Central memory CD8-positive, alpha-beta T cell (primary cell): ENCODE measurements around the gene TMSB10.
A peak's percentile ranks its signal among the peaks of the same experiment; 100 is the strongest.
"Not testable (repeated sequence)": the region's sequence is repeated elsewhere in the genome, so short reads cannot be mapped to it uniquely, and the experiment has no call there.

Experiments used
- ATAC-seq: fragments of 150-1000 bp; cut with Tn5 transposase; replicated peaks from 2 replicates; pipeline ENCODE4 v1.10.0; 2022; ENCODE audit warnings: mild to moderate bottlenecking, moderate FRiP score, moderate number of reproducible peaks; ENCODE audit not compliant: poor library complexity, severe bottlenecking; ENCODE audit errors: extremely low read depth
- DNase-seq, 2 donors: peaks; one replicate each; pipeline ENCODE4 v3.0.0; 2021; ENCODE audit warnings: low spot score in 2 of 2
- H3K27ac Mint-ChIP-seq: one replicate; pipeline ENCODE4 v1.8.0; 2022; ENCODE audit warnings: low read depth, mild to moderate bottlenecking, moderate library complexity, mixed read lengths
- H3K27me3 Mint-ChIP-seq: one replicate; pipeline ENCODE4 v1.8.0; 2022; ENCODE audit warnings: mixed read lengths
- H3K36me3 Mint-ChIP-seq: one replicate; pipeline ENCODE4 v1.8.0; 2022; ENCODE audit warnings: mild to moderate bottlenecking, moderate library complexity, mixed read lengths; ENCODE audit not compliant: insufficient read depth
- H3K4me1 Mint-ChIP-seq: one replicate; pipeline ENCODE4 v1.8.0; 2022; ENCODE audit warnings: mixed read lengths
- H3K4me3 Mint-ChIP-seq: one replicate; pipeline ENCODE4 v1.8.0; 2022; ENCODE audit warnings: mild to moderate bottlenecking, moderate library complexity, mixed read lengths
- H3K9me3 Mint-ChIP-seq: one replicate; pipeline ENCODE4 v1.8.0; 2022; ENCODE audit warnings: mixed read lengths

The TMSB10 gene

DNA sequence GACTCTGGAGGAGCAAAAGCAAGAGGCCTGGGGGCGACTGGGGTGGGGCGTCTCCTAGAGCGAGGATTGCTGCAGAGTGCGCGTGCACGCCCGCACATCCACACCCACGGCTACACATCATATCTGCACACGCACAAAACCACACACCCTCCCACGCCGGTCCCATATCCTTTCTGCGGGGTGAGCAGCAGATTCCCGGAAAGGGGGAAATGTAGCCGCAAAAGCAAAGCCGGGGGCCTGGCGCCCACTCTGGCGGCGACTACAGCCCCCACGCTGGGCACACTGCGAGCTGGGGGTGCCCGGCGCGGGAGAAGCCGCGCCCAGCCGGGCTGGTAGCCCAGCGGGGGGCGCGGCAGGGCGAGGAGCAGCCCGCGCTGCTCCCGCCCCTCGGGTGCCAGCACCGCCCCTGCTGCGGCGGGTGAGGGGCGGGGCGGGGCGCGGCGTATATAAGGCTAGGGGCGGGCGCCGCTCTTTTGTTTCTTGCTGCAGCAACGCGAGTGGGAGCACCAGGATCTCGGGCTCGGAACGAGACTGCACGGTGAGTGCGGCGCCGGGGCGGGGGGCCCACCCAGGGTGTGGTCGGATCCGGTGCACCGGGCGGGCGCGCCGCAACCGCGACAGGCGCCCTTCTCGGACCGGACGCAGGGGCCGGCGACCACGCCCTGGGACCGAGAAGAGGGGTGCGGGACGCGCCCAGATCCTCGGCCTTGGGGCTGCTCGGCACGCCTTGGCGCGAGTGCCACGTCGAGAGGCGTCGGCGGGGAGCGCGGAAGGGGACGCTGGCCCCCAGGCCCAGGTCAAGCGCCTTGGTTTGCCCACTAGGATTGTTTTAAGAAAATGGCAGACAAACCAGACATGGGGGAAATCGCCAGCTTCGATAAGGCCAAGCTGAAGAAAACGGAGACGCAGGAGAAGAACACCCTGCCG lies at the start of gene TMSB10:
Gene TMSB10 (plus strand): TSS at position 476 of the 927 bp plus-strand sequence.
- DNase-seq = peak; percentile 82 to 93
- peaks cover 13% of the 10 kb centered on the region for H3K9me3 Mint-ChIP-seq
- H3K27me3 Mint-ChIP-seq = no peaks in the 10 kb centered on the region
- H3K36me3 Mint-ChIP-seq = peaks cover 43% of the 10 kb centered on the region
- peak; percentile 58 for ATAC-seq
- peak within 1 kb of the TSS; percentile 89 for H3K4me3 Mint-ChIP-seq
- peak within 1 kb of the TSS; percentile 89 for H3K27ac Mint-ChIP-seq
- peaks cover 32% of the 10 kb centered on the region for H3K4me1 Mint-ChIP-seq

DNA sequence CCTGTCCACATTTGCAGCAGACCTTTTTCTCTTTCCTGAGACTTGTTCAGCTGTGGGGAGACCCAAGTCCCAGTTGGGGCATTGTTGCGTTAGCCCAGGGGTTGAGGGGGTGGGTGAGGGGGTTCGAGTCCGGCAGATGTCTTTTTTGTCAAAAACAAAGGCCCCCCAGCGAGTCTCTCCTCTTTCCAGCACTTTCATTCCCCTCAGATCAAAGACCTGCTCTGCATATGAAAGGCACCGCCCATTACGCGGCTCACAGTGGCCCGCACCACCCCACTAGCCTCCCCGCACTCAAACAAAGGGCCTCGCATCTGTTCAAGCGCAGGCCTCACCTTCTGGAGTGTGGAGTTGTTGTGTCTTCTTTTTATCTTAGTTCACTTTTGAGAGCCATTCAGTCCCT lies 49.7 kb upstream of the TMSB10 start:
- DNase-seq (no peak), ATAC-seq (no peak)
- peaks cover 5% of the 10 kb centered on the region for H3K9me3 Mint-ChIP-seq
- H3K4me1 Mint-ChIP-seq = peaks cover 92% of the 10 kb centered on the region
- H3K27ac Mint-ChIP-seq = peak overlapping the region; percentile 90
- peaks cover 5% of the 10 kb centered on the region for H3K36me3 Mint-ChIP-seq
- H3K4me3 Mint-ChIP-seq = peak overlapping the region; percentile 6
- H3K27me3 Mint-ChIP-seq = no peaks in the 10 kb centered on the region

DNA sequence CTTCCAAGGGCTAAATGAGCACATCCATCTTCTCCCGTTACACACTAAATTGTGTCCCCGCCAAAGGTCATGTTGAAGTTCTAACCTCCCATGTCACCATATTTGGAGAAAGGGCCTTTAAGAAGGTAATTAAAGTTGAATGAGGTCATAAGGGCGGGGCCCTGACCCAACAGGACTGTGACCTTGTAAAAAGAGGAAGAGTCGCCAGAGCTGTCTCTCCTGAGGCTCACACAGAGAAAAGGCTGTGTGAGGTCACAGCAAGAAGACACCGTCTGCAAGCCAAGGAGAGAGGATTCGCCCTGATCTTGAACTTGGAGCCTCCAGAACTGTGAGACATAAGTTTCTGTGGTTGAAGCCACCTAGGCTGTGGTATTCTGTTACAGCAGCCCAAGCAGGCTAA lies 48.7 kb upstream of the TMSB10 start:
- Mint-ChIP-seq H3K4me3 (peak overlapping the region; percentile 6), H3K27me3 (no peaks in the 10 kb centered on the region), H3K9me3 (peaks cover 5% of the 10 kb centered on the region), H3K36me3 (peaks cover 3% of the 10 kb centered on the region), H3K27ac (peak overlapping the region; percentile 90), H3K4me1 (peaks cover 89% of the 10 kb centered on the region)
- ATAC-seq = peak; percentile 72
- DNase-seq = no peak

DNA sequence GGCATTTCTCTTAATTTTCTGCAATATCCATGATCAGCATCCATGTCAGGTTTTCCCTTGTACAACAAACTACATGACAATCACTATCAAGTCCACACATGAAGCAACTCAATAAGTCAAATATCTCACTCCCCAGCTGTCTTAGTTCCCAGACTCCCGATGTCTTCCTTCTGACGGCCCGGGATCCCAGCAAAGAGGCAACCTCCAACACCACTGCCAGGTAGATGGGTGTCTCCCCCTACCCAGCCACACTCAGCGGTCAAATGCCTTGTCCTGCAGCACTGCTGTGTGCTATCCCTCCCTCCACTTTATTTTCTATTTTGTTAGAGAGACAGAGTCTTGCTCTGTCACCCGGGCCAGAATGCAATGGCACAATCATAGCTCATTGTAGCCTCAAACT lies 47.9 kb upstream of the TMSB10 start:
- ATAC-seq (no peak), DNase-seq (no peak)
- Mint-ChIP-seq H3K27me3 (no peaks in the 10 kb centered on the region), H3K36me3 (peaks cover 3% of the 10 kb centered on the region), H3K27ac (peak overlapping the region; percentile 90), H3K9me3 (peaks cover 5% of the 10 kb centered on the region), H3K4me3 (peak overlapping the region; percentile 6), H3K4me1 (peaks cover 87% of the 10 kb centered on the region)

DNA sequence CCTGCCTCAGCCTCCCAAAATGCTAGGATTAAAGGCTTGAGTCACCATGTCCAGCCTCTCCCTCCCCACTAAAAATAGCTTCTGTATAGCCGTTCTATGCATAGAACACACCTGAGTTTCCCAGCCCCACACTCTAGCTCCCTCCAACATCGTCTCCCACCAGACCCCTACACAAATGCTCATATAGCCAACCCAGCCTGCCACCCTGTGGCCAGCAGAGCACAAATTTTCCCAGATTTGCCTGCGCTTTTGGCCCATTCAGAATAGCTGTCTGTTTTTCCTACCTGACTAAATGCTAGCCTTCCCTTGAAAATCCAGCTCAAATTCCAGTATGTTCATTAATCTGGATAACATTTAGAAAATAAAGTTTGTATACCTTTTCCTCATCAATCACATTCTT lies 47.3 kb upstream of the TMSB10 start:
- Mint-ChIP-seq H3K27ac (peak overlapping the region; percentile 90), H3K4me3 (peak overlapping the region; percentile 14), H3K27me3 (no peaks in the 10 kb centered on the region), H3K36me3 (peaks cover 3% of the 10 kb centered on the region), H3K4me1 (peaks cover 81% of the 10 kb centered on the region), H3K9me3 (peaks cover 5% of the 10 kb centered on the region)
- no peak for DNase-seq
- no peak for ATAC-seq

DNA sequence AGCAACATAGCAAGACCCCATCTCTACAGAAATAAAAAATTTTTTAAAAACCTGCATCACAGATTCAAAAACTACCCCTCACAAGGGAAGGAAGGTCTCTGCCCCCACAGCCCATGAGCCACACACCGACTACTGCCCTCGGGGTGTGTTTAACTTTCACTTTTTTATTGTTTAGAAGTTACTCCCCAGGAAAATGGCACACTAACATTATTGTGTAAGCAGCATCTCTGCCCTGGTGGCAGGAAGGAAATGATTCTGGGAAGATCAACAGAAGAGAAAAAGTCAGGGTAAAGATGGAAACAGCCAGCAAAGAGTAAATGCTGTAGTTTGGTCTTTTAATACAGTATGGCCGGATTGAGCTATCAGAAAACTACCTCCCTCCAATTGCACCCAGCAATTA lies 46.5 kb upstream of the TMSB10 start:
- Mint-ChIP-seq H3K4me1 (peaks cover 78% of the 10 kb centered on the region), H3K9me3 (peaks cover 5% of the 10 kb centered on the region), H3K36me3 (peaks cover 3% of the 10 kb centered on the region), H3K4me3 (peak overlapping the region; percentile 12), H3K27ac (peak overlapping the region; percentile 90), H3K27me3 (no peaks in the 10 kb centered on the region)
- DNase-seq (no peak), ATAC-seq (no peak)

DNA sequence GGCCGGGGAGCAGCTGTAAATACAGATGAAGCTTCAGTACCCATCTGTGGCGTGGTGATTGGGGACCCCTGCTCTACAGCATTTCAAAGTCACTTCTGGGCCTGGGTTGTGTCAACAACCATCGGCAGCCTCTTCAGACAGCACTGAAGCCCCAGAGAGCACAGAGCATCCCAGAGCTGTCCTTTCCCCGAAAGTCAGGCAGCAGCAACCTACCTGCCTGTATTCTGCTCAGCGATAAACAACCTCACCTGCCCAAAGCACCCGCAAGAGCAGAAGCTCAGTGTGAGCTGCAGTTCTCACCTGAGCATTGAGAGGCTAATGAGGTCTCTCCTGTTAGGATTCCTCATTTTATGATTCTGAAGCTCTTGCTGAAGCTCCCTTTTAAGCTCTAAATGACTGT lies 43.9 kb upstream of the TMSB10 start:
- Mint-ChIP-seq H3K27ac (peak overlapping the region; percentile 25), H3K4me1 (peaks cover 67% of the 10 kb centered on the region), H3K27me3 (no peaks in the 10 kb centered on the region), H3K9me3 (peaks cover 3% of the 10 kb centered on the region), H3K4me3 (no peak overlapping the region), H3K36me3 (no peaks in the 10 kb centered on the region)
- no peak for ATAC-seq
- DNase-seq = no peak

DNA sequence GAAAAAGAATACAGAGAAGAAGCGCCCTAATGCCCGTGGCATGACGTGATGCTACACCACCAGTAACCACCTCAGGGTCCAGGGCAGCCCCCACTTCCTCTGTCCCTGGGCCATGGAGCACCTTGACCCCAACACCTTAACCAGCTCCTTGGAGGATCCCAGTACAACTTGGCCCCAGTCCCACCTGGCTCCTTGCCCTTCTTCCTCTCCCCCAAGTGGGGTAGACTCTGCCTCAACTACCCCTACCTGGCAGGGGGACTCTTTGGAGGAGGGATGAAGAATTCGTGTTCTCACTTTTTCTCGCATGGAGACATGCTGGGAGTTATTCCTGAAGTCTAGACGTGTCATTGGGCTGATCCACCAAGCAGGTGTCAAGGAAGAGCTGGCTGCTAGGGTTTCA lies 43.5 kb upstream of the TMSB10 start:
- Mint-ChIP-seq H3K9me3 (no peaks in the 10 kb centered on the region), H3K4me3 (no peak overlapping the region), H3K36me3 (no peaks in the 10 kb centered on the region), H3K27ac (peak overlapping the region; percentile 25), H3K4me1 (peaks cover 63% of the 10 kb centered on the region), H3K27me3 (no peaks in the 10 kb centered on the region)
- no peak for DNase-seq
- no peak for ATAC-seq

DNA sequence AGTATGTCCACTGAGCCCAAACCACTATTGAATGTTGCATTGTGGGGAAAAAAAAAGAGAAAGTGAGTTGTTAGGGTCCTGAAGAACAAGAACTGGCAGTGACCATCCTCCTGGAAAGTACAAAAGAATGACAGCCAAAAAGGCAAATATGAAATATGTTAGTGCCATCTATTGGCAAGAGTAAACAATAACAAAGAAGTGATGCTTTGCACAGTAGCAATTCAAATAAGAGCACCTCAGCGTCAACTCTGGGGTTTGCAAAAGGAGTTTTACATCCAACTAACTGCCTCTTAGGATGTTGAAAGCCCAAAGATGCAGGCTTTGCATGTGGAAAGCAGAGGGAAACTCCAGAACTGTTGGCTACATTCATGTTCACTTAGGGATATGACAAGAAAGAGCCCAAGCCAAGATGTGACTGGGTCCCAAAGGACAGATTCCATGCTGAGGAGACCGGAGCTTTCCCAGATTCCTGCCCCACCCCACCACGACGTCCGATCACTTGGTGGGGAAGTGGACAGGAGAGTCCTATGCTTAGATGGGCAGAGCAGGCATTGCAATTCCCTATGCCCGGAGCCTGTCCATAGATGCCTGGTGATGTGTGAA lies 40.2 kb upstream of the TMSB10 start:
- peak overlapping the region; percentile 83 for H3K27ac Mint-ChIP-seq
- no peaks in the 10 kb centered on the region for H3K9me3 Mint-ChIP-seq
- ATAC-seq (no peak), DNase-seq (no peak)
- H3K4me3 Mint-ChIP-seq = peak overlapping the region; percentile 47
- no peaks in the 10 kb centered on the region for H3K36me3 Mint-ChIP-seq
- H3K27me3 Mint-ChIP-seq = no peaks in the 10 kb centered on the region
- peaks cover 35% of the 10 kb centered on the region for H3K4me1 Mint-ChIP-seq

DNA sequence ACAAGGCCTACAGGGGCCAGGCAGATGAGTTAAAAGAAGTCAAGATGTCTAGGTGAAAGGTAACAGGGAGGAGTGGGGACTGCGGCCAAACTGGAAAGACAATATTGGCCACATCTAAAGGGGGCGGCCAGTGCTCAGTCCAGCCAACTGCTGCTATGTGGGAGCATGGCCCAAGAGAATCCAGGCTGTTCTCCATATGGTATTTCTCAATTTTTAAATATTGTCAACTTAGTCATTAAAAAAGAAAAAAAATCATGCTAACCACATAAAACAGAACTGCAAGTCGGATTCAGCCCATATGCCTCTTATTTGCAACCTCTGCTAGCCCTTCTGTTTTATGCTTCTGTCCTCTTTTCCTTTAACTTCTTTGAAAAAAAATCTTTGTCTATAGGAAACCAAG lies 39.3 kb upstream of the TMSB10 start:
- Mint-ChIP-seq H3K4me1 (peaks cover 34% of the 10 kb centered on the region), H3K4me3 (no peak overlapping the region), H3K27me3 (no peaks in the 10 kb centered on the region), H3K27ac (no peak overlapping the region), H3K9me3 (no peaks in the 10 kb centered on the region), H3K36me3 (no peaks in the 10 kb centered on the region)
- ATAC-seq (no peak), DNase-seq (no peak)

DNA sequence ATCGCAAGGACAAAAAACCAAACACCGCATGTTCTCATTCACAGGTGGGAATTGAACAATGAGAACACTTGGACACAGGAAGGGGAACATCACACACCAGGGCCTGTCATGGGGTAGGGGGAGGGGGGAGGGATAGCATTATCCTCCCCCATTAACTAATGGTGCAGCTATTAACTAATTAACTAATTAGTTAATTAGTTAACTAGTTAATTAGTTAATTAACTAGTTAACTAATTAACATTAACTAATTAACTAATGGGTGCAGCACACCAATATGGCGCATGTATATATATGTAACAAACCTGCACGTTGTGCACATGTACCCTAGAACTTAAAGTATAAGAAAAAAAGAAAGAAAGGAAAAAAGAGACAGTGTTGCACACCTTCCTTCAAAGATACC lies 37.1 kb upstream of the TMSB10 start:
- ATAC-seq, H3K36me3 Mint-ChIP-seq, DNase-seq, H3K27ac Mint-ChIP-seq, H3K4me3 Mint-ChIP-seq, H3K27me3 Mint-ChIP-seq, H3K9me3 Mint-ChIP-seq: not testable (repeated sequence)
- peaks cover 28% of the 10 kb centered on the region for H3K4me1 Mint-ChIP-seq

DNA sequence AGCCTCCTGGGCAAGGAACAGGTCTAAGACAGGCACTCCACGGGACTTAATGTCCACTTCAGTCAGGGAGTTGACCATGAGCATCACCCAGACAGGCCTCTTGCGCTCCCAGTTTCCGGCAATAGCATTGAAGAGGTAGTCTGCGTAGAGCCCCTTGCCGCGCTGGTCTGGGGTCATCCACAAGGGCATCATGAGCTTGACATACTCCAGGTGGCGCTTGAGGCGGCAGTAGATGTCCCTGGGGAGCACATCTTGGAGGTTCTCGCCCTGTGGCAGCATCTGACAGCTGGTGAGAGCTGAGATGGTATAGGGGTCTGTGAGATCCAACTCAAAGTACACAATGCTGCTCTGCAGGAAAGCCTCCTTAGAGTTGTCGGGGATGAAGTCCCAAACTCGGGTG lies 35.1 kb upstream of the TMSB10 start:
- ATAC-seq (no peak), DNase-seq (no peak)
- peaks cover 28% of the 10 kb centered on the region for H3K4me1 Mint-ChIP-seq
- H3K36me3 Mint-ChIP-seq = peaks cover 1% of the 10 kb centered on the region
- no peak overlapping the region for H3K4me3 Mint-ChIP-seq
- no peak overlapping the region for H3K27ac Mint-ChIP-seq
- H3K9me3 Mint-ChIP-seq = no peaks in the 10 kb centered on the region
- no peaks in the 10 kb centered on the region for H3K27me3 Mint-ChIP-seq

DNA sequence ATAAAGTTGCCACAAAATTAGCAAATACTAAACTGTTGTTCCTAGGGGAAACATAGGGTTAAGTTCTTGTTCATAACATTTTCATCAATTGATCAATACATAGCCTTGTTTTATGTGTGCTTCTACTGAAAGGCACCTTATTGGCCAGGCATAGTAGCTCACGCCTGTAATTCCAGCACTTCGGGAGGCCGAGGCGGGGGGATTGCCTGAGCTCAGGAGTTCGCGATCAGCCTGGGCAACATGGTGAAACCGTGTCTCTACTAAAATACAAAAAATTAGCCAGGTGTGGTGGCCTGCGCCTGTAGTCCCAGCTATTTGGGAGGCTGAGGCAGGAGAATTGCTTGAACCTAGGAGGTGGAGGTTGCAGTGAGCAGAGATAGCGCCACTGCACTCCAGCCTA lies 32.8 kb upstream of the TMSB10 start:
- H3K27me3 Mint-ChIP-seq, H3K9me3 Mint-ChIP-seq, H3K4me3 Mint-ChIP-seq, DNase-seq, ATAC-seq, H3K36me3 Mint-ChIP-seq: not testable (repeated sequence)
- Mint-ChIP-seq H3K27ac (peak overlapping the region; percentile 56), H3K4me1 (peaks cover 48% of the 10 kb centered on the region)
